GM21825 (cell line): ENCODE measurements around the gene KTN1.

Source experiments
- ATAC-seq: cut with Tn5 transposase; IDR thresholded peaks from one replicate; pipeline ENCODE4 v1.9.1; 2021; ENCODE audit warnings: mild to moderate bottlenecking, moderate library complexity; ENCODE audit not compliant: unreplicated experiment

The KTN1 gene

DNA sequence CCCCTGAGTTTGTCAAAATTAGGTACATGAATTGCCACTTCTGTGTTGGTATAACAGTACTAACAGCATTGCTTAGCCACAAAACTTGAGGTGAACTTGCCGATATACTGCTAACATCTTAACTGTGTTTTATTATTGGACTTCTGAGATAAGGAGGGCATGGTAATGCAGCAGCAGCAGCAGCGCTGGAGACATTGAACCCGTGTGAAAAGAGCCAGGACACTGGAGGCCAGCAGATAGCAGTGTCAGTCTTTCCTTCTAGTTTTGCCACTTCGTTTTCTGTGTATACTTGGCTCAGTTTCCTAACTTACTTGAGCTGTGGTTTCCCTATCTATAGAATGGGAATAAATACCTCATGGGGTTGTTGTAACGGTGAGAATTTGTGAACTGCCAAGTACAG, 82.7 kb downstream of the KTN1 start:
- no peak for ATAC-seq

DNA sequence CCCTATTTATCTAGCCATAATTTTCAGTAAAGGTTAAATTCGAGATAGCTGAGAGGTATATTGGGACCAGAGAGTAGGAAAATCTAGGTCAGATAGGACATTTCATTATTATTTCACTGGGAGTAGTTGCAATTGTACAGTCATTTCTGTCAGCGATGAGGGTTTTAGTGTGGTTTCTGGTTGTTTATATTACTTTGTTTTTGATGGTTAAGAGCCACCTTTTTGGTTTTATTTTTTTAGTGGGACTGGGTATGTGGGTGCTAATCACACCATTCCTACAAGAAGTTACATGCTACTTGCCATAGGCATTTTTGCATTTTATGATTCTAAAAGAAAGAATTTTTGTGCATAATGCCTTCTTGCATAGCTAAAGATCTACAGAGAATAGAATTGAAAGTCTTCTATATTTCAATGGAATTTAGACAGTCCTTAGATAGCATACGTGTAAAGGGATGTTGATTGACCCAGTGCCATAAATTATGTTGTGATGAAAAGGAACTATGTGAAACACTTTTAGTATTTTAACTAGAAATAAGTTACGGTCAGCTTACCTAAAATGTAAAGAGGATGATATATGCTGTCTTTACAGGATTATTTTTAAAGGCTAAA, 85.2 kb downstream of the KTN1 start:
- ATAC-seq: no peak

DNA sequence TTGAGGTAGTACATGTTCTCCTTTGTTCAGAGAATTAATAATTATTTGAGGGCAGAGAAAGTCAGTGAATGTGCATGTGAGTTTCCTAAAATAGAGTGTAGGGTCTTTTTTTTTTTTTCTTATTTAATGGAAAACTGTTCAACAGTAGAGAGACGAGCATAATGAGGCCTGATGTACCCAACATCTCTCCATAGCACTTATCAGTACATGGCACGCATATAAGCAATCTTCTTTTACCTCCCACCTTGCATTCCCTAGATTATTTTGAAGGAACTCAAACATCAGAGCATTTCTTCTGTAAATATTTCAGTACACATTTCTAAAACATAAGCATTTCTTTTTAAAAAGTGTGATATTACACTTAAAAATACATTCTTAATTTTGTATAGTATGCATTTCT, 87.8 kb downstream of the KTN1 start:
- ATAC-seq: no peak

DNA sequence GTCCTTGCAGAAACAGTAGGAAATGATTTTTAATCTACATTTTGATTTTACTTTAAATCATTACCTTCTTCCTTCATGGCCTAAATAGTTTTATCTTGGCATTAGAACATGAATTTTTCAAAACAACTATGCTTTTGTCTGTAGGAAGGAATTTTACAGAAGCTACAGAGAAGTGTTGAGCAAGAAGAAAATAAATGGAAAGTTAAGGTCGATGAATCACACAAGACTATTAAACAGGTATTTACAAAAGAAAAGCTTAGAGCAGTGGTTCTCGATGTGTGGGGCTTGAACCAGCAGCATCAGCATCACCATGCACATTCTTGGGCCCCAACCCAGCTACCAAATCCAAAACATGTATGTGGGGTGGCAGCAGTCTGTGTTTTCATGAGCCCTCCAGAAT, 91.6 kb downstream of the KTN1 start:
- ATAC-seq: no peak

DNA sequence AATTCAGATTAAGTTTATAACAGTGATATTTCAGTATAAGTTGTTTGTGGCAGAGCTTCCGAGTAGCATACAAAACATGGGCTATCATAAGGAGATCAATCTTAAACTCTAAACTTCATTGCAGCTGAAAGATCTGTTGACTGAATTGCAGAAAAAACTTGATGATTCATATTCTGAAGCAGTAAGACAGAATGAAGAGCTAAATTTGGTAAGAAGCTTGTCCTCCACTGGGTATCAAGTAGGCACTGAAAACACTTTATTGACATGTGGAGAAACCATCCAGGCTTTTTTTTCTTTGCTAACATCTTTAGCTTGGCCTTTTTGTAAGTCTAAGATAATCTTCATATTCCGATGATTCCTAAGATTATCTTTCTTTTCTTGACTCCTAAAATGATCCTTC, 93.0 kb downstream of the KTN1 start:
- no peak for ATAC-seq

DNA sequence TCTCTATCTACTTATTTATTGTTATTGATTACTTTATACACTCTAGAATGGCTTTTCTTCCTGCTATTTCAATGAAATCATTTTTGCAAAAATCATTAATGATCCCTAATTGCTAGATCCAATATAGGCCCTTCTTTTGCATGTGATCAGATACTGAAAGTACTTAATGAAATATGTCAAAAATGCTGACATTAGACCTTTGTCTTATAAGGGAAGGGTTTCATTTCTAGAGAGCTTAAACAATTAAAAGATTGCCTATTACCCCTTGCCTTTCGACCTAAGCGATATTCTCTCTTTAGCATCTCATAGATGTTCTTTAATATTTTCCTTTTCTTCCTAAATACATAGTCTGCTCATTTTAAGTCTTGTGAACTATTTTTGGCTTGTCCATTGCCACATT, 101.1 kb downstream of the KTN1 start:
- no peak for ATAC-seq

DNA sequence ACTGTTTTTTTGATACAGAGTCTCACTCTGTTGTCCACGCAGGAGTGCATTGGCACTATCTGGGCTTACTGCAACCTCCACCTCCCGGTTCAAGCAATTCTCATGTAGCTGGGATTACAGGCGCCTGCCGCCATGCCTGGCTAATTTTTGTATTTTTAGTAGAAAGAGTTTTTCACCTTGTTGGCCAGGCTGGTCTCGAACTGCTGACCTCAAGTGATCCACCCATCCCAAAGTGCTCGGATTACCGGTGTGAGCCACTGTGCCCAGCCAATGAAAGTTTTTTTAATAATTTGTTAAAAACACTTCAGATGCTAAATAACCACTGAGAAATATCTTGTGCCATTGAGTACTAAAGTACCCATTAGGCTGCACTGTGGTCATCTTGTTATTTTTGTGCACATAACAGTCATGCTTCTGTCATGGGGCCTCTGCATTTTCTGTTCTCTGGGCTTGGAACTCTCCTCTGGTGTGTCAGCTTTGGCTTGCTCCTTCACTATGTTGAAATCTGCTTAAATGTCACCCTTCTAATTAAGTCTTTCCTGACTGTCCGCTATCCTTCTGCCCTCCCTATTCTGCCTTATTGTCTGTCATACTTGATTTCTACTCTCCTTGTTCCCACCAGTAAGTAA, 105.1 kb downstream of the KTN1 start:
- no peak for ATAC-seq

DNA sequence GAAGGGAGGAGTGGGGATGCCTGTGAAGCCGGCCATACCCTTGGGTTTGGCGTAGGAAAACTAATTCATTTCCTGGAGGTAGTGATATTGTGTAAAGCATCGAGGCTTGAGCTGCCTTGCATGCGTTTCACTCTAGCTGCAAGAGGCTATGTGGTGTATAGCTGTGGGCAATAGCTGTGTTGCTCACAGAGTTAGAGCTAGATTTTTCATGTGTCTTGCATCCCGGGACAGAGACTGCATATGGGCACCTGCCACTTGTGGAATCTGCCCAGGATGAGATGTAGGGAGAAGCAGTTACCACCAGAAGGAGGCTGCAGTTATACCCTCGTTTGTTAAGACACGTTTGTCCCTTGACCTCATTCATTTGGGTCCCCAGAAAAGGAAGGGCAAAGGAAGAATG, 106.7 kb downstream of the KTN1 start:
- ATAC-seq: no peak

DNA sequence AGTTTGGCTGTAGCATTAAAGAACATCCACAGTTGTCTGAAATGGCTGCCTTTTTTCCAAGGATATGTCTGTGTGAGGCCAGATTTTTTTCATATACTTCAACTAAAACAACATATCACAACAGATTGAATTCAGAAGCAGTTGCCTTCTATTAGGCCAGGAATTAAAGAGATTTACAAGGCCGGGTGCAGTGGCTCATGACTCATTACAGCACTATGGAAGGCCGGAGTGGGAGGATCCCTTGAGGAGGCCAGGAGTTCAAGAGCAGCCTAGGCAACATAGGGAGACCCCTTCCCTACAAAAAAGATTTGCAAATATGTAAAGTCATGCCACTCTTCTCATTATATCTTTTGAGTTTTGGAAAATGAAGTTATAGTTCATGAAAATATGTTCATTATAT, 108.6 kb downstream of the KTN1 start:
- ATAC-seq: no peak

DNA sequence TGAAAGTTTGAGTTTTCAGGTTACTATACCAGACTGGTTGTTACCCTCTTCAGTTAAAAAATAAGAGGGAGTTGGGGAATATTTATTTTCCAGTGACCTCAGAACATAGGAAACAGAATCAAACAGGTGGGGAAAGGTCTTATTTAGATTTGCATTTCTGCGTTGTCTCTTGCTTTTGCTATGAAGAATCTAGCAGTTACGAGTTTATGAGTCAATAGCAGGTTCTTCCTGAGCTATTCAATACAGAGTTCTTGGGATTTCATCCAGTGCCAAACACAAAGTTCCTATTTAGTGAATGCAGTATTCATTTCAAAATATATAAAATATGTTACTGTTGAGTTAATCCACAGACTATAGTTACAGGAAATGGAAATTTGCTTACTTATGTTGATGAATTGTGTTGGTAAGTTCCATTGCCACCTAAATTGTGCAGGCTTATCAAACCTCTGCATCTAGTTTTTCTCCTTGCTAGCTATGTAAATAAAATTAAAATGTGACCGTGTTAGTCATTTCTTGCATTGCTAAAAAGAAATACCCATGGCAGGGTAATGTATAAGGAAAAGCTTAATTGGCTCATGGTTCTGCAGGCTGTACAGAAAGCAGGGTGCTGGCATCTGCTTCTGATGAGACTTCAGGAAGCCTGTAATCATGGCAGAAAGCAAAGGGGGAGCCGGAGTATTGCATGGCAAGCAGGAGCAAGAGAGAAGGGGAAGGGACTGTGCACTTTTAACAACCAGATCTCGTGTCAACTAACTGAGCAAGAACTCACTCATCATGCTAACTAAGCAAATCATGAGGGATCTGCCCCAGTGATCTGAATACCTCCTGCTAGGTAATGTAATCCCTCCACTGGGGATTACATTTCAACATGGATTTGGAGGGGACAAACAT, 110.2 kb downstream of the KTN1 start:
- no peak for ATAC-seq

DNA sequence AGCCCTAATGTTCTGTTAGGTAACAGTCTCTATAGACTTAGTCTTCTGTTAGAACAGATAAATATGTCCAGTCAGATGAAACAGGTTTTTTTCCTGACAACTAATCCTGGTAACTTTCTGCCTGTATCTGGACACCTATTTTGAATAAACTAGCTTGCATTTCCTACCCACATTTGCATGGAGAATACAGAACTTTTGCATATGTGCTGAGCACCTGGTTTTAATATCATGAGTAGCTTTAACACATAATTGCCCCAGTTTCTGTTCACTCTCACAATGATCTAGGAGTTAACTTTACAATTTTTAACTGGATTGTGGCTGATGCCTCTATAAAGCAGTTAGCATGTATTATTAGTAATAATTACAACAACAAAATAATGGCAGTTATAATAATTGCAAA, 111.7 kb downstream of the KTN1 start:
- no peak for ATAC-seq

DNA sequence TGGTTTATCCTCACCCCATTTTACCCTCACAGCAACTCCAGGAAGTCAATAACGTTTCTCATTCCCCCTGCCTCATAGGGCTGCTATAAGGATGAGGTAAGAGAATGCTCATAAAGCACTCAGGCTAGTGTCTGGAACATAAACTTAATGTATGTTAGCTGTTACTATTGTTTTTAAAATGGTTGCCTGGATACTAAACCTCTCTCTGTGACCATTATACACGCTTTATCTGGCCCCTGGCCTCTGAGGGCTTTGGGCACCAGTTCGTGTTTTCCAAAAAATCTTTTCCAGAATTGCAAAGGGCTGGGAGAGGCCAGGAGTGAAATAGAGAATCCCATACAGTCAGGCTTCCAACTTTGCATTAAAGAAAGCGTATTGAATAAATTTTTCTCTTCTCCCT, 113.9 kb downstream of the KTN1 start:
- no peak for ATAC-seq

DNA sequence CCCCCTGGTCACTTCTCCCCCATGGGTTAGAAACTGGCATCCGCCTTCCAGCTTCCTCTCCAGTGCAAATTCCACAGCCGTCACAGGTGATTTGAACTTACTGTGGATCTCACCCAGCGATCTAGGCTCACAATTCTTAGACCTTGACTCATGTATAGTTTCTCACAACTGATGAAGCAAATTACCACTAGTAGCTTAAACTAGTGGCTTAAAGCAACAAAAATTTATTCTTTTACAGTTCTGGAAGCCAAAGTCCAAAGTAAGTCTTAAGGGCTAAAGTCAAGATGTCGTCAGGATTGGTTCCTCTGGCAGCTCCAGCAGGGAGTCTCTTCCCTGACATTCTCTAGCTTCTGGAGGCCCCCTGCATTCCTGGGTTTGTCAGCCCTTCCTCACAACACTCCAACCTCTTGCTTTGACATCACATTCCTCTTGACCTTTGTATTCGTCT, 117.4 kb downstream of the KTN1 start:
- ATAC-seq: no peak

DNA sequence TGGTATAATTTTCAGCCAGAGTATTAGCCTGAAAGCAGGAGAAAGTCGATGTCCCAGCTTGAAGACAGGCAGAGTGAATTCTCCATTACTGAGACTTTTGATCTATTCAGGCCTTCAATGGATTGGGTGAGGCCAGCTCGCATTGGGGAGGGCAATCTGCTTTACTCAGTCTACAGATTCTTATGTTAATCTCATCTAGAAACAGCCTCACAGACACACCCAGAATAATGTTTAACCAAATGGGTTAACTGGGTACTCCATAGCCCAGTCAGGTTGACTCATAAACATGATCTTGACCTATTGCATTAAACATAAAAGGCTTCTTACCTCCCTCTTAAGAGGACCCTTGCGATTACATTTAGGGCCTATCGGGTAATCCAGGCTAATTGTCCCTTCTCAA, 118.0 kb downstream of the KTN1 start:
- ATAC-seq: no peak

DNA sequence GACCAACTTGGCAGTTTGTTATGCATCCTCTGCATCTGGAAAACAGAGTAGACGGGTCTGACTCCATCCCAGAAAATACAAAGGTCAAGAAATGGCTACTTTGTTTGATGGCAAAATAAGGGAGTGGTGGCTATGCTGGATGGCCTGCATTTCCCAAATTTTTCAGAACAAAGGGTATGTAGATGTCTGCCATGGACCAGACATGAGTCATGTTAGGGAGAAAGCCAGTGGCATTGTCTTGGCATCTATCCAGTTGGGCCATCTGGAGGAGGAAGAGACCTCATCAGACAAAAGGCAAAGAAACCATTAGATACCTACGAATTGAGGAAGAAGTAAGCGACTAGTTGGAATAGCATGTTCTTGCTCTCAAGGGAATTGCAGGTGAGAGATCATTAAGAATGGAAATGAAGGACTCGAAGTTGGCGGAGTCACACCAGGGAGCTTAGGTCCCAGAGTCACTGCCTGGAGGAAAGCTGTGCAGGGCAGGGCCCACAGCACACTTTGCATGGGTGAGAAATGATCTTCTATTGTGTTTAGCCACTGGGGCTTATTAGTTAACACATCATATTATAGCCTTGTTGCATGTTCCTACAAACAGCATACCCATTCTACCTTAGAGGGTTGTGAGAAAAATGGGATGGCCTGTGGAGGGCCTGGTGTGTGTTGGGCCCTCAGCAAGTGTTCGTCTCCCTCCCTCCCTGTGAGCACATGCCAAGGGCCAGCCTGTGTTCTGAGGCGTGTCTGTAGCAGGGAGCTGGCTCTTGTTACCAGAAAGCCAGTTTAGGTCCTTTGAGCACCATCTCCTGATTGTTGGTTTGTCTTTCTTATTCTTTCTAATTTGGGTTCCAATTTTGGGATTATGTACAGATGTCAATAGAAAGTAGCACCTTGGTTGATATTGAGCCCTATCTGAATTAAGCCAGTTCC, 119.4 kb downstream of the KTN1 start:
- ATAC-seq: no peak

DNA sequence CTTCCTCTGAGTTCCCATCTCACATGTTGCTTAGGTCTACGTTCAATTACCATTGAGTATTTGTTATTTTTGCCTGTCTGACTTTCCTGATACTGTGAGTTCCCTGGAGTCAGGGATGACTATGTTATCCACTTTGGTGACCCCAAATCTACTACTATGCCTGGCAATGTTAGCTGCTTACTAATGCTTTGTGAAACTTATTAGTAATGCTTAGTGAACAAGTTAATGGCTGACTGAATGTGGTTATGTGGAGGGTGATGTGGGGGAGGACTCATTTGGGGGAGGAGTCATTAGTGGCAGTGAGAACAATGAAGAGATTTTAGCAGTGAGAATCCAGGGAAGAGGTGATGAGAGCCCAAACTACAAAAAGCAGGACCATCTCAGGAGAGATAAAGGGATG, 121.6 kb downstream of the KTN1 start:
- peak; percentile 96 for ATAC-seq

DNA sequence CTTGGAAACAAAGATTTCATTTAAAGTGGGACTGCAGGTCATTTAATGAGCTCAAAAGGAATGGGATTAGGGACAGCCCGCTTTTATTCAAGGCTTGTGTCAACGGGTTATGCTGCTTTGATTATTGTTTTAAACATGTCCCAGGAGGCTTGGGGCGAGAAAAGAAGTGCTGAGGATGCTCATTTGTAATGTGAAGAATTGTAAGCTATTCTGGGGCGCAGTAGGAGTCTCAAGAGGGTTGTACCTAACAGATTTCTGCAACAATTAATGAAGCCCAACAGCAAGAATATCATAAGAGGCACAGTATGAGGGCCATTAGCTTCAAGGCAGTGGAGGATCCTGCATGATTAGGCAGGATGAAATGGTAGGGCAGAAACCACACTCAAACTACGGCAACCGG, 122.5 kb downstream of the KTN1 start:
- no peak for ATAC-seq

DNA sequence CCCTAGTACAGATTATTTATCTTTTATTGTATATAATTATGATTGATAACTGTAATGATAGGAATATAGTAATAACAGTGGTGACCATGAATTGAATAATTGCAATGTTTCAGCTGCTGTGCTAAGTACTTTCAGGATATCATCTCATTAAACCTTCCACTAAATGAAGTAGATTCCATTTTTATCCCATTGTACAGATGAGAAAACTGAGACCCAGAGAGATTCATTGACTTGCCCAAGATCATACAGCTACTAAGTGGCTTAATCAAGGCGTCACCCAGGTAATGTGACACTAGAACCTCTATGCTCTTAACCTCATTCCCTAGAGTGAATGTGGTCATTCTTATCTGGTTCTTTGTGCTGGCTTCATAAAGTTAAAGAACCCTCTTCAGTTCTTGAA, 124.6 kb downstream of the KTN1 start:
- no peak for ATAC-seq

DNA sequence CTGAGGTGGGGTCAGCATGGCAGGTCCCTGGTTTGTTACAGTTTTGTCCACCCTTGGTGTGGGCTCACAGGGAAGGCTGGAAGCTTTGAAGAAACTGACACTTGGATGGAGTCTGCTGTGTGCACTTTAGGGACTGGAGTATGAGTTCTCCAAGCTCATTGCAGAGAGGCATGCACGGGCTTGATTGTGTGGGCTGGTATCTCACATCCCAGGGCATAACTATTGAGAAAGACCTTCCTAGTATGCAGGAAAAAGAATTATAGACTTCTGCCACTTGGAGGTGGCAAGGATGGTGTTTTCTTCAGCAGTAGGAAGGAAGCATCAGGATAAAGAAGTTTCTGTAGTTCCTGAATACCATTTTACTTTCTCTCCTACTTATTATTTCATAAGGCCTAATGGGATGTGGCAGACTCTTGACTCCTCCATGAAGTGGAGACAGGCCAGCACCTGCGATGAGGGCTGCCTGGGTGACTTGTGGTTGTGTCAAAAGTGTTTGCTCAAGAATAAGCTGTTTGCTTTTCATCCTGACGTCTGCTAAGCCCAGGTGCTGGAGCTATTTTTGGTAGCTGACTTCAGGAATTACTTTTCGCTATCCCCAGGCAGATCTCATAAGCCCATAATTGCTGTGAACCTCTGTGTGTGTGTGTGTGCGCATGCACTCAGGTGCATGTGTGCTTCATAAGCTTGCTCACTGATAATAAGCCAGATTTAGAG, 125.8 kb downstream of the KTN1 start:
- ATAC-seq: no peak

DNA sequence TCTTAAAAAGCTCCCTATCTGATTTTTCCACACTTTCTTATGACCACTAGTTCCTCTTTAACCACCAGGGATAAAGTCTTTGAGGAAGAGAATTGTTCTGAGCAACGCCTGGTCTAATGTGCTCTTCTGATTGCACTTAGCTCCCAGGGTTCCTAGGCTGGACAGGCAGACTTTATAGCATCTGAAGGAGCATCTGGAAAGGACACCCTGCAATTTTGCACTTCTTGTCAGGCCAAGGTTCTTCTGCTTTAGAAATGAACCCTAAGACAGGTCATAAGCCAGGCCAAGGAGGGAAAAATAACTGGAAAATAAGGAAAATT, 126.3 kb downstream of the KTN1 start:
- no peak for ATAC-seq

DNA sequence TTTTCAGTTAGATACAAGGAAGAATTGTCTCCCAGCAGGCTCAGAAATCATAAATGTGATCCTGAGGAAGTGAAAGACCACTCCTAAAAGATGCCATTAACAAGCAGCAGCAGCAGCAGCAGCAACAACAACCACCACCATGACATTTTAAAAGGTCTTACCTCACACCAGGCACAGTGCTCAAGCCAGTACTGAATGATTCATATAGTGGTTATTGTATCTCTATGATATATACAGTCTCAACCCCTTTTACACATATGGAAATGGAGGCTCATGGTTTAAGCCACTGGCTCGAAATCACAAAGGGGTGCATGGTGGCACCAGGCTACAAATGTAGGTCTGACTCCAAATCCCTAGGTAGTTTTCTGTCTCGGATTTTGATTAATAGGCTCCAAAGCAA, 126.9 kb downstream of the KTN1 start:
- no peak for ATAC-seq
